ENCODE data around the gene ATP8B1.

Gene ATP8B1

GRCh38 chr18:57792631-57793301 is 10.3 kb downstream of the ATP8B1 start:
- DNase-seq (ENCODE audit: low spot score): no peak

DNA sequence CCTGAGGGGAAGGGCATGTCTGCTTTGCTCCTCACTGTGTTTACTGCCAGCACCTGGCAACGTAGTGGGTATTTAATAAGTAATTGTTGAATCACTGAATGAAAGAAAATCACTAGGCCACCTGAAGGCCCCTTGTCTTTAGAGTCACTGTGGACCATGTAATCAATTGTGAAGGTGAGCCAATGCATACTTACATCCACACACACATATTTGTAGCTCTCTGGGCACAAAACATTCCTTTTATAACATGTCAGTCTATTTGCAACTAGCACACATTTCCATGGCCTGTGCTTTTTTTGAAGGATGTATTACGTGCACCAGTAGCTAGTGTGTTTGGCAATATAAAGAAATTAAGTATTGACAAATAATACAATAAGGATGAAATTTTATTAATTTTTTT is 11.2 kb downstream of the ATP8B1 start:
- no peak for DNase-seq (ENCODE audit: low spot score)

DNA sequence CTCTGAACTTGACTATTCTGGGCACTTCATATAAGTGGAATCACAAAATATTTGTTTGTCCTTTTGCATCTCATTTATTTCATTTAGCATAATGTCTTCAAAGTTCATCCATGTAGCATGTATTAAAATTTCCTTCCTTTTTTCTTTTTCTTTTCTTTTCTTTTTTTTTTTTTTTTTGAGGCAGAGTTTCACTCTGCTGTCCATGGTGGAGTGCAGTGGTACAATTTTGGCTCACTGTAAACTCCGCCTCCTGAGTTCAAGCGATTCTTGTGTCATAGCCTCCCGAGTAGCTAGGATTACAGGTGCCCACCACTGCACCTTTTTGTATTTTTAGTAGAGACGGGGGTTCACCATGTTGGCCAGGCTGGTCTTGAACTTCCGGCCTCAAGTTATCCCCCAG is 11.9 kb downstream of the ATP8B1 start:
- no peak for DNase-seq (ENCODE audit: low spot score)

GRCh38 chr18:57790316-57790715 is 12.8 kb downstream of the ATP8B1 start:
- no peak for DNase-seq (ENCODE audit: low spot score)

DNA sequence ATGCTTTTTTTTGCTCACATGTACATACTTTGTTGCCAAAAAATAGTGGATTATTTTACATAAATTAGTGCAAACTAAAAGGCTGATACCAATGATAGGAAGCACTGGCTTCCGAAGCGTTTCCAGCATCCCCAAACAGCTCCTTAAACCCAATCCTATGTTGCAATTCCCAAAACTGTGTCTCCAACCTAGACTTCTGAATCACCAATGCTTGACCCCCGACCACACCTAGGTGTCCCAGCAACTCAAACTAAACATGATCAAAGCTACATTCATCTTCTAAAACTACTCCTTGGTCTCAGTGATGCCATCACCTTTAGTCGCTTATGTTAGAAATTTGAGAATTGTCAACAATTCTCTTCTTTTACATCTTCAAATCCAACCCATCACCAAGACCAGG is 13.4 kb downstream of the ATP8B1 start:
- no peak for DNase-seq (ENCODE audit: low spot score)

GRCh38 chr18:57789090-57789489 is 14.0 kb downstream of the ATP8B1 start:
- no peak for DNase-seq (ENCODE audit: low spot score)

GRCh38 chr18:57787068-57787685 is 15.9 kb downstream of the ATP8B1 start:
- no peak for DNase-seq (ENCODE audit: low spot score)

DNA sequence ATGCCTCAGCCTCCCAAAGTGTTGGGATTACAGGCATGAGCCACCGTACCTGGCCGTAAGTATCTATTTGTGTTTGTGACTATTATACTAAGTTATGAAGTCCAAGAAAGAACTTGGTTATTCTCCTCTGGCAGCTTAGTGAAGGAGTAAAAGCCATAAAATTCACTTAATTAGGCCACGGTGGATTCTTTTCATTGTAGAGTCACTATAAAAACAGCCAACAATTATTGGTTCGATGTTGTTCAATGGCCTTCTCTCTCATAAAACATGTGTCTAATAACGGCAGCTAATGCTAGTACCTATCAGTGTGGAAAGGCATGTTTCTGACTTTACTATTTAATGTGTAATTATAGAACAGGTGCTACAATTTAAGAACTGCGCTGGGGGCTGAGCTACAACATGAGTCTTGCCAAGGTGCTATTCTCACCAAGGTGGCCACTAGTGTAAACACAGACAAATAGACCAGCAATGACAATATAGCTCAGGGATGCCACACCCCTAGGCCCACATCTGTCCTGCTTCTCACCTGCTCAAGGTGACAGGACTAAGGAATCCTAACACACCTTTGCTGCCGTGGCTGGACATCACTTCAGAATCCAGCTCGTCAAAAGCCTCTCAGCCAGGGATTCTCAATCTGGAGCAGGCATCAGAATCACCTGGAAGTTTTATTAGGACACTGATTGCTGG is 17.2 kb downstream of the ATP8B1 start:
- DNase-seq (ENCODE audit: low spot score): no peak

- DNase-seq (ENCODE audit: low spot score): no peak
Measured at GRCh38 chr18:57784801-57785114, 18.4 kb downstream of the ATP8B1 start.

DNA sequence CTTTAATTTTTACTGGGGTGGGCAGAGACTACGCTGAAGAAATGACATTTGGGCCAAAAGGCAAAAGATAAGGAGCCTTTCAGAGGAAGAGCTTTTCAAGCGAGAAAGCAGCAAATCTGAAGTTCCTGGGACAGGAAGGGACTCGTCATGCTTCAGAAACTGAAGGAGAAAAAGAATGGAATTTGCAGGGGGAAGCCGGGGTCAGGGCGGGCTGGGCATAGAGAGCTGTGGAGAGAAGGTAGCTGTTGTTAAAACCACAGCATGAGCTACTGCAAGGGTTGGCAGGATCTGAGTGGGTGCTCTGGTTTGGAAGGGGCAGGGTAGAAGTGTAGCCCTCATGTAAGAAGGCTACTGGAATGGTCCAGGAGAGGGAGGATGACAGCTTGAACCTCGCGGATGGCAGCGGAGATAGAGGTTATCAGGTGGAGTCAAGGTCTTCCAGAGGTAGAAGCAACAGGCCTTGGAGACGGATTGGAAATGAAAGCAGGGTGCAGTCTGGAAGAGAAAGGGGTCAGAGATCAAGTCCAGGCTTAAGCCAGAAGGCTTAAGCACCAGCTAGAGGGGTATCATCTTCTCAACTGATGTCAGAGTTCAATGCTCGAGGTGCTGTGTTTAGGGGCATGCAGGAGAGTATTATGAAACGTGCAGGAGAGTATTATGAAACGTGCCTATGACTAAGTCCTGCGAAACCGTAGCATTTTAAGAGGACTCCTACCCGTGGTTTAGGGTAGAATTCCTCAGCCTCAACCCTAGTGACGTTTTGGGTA is 18.9 kb downstream of the ATP8B1 start:
- DNase-seq (ENCODE audit: low spot score): no peak

DNA sequence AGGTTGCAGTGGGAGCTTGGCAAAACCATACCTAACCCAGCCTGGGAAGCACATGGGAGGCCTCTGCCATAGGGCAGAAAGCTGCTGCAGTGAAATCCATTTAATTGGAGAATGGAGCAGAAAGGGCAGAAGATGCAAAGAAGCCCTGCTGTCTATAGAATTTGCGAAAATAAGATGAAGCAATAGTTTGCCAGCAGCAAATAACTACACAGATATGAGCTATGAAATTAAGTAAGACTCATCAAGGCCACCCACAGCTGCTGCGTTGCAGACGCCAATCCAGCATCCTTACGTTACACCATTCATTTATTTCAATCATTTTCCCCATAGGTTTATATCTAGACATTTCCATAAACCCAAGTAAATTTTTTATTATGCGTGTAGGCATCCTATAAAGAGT is 21.1 kb downstream of the ATP8B1 start:
- no peak for DNase-seq (ENCODE audit: low spot score)

GRCh38 chr18:57780706-57781347 is 22.3 kb downstream of the ATP8B1 start:
- DNase-seq (ENCODE audit: low spot score): no peak

DNA sequence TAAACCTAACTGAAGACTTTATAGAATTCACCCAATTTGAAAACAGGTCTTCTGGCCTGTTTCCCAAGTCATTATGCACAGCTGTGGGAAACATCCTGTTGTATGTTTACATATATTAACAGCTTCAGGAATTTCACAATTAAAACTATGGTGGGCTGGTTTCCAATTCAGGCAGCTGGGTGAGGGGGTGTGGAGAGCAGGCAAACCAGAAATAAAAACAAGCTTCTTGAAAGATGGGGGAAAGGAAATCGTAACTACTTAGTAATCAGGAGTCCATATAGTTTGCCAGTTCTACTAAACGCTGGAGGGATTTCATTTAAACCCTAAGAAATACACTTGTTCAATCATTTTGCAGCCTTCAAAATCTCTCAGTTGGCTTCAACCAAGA is 22.8 kb downstream of the ATP8B1 start:
- DNase-seq (ENCODE audit: low spot score): no peak

DNA sequence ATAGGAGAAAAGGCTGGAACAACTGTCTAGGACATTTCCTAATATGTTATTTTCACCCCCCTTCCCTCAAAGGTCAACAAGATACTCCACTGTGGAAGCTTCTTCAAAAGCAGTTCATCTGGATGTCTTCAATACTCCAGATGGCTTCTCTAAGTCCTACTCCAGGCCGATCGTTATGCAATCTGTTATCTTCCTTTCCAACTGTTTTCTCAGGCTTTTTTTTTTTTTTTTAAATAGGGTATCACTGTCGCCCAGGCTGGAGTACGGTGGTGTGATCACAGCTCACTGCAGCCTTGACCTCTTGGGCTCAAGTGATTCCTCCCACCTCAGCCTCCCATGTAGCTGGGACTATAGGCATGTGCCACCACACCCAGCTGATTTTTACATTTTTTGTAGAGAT is 26.3 kb downstream of the ATP8B1 start:
- no peak for DNase-seq (ENCODE audit: low spot score)

- DNase-seq (ENCODE audit: low spot score): no peak
Measured at GRCh38 chr18:57776354-57776753, 26.8 kb downstream of the ATP8B1 start.

DNA sequence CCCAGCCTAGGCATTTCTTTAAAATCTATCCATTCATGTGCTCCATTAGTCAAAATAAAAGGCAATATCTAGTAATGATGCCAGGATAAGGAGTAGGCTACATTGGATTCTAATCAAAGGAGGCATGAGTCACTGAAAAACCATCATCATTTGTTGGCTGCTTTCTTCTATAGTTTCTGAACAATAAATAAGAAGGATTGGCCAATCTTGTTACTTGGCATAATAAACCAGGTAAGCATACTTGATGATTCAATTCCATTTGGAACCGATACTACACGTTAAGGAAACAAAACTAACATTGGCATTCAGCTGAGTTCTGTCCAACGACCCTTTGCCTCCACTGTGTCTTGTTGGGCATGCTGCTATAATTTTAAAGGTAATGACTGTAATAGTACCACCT is 27.2 kb downstream of the ATP8B1 start:
- no peak for DNase-seq (ENCODE audit: low spot score)

- DNase-seq (ENCODE audit: low spot score): no peak
Measured at GRCh38 chr18:57772387-57772799, 30.7 kb downstream of the ATP8B1 start.

DNA sequence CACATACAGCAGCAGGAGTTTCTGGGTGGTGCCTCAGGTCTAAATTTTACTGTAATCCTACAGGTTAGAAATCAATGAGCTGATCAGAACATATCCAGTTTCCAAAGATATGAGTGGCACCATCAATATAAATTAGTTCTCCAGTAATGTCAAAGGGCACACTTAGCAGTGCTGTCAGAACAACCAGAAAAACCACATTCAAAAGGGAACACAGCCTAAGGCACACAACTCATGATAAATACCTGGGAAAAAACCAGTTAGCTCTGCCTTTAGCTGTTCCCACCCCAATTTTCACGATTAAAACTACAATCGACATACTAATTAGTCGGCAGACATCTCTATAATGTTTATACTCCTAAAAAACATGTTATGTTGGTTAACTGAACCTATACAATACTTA is 31.5 kb downstream of the ATP8B1 start:
- no peak for DNase-seq (ENCODE audit: low spot score)

DNA sequence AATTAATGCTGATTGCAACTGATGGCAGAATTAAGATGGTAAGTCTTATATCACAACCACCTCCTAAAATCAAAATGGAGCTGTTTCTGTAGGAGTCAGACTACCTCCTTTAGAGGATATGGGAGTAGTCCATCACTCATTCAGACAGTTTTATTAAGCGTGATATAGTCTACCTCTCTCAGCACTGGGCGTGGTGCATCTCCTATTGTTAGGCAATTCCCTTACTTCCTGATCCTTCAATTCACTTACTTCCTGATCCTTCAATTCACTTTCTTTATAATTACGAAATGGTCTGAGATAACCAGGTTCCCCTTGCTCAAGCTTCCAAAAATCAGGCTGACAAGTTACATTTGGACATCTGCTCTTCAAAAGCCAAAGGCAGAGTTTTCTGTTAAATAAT is 31.9 kb downstream of the ATP8B1 start:
- DNase-seq (ENCODE audit: low spot score): no peak

DNA sequence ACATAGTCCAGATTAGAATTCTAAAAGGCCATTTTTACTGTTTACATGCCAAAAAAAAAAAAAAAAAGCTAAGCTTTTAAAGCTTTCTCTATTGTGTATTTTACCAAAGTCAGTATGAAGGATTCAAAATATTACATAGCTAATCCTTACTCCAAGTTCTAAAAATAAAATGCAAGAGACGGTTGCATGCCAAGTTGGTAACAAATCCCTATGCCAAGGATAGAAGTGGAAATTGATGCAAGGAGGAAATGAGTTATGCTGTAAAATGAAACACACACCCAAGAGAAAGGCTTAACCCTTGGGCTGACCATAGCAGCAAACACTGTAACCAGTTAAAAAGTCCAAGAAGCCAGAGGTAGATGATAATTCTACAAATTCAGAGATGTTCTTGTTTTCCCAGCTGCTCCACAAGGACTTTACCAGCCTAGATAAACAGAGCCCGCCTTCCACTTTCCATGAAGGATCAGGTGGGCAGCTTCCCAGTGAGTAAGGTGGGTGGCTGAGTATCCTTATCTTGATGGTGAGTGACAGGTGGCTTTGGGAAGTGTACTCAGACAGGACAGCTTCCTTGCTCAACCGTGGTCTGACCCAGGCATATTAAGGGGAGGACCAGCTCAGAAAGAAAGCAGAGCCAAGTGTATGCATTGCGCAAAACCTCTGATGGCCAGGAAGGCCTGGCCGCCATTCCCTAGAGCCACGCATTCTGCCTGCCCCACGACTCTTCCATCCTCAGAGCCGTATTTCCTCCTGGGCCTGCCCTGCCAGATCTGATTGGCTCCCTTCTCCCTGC is 34.4 kb downstream of the ATP8B1 start:
- no peak for DNase-seq (ENCODE audit: low spot score)

DNA sequence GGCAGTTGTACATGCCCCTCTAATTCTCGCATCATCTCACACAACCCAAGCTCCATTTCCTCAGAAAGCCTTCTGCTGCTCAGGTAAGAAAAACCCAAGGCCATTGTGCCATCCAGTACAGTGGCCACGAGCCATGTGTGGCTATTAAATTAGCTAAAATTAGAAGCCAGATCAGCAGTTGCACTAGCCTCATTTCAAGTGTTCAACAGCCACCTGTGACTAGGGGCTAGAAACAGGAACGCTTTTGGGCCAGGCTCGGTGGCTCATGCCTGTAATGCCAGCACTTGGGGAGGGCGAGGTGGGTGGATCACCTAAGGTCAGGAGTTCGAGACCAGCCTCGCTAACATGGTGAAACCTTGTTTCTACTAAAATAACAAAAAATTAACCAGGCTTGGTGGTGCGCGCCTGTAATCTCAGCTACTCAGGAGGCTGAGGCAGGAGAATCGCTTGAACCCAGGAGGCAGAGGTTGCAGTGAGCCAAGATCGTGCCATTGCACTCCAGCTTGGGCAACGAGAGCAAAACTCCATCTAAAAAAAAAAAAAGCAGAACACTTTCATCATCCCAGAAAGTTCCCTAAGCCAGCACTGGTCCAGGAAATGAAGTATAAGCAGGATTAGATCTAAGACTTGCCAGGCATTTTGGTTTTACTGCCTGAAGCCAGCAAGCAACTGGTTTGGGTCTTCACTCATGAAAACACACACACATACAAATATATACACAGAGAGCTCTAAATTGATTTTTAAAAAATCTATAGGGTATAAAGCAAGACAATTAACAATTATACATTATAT is 35.7 kb downstream of the ATP8B1 start:
- DNase-seq (ENCODE audit: low spot score): no peak
